ENCODE data around the gene ARHGAP21.
A peak's percentile ranks its signal among the peaks of the same experiment; 100 is the strongest.

DNA sequence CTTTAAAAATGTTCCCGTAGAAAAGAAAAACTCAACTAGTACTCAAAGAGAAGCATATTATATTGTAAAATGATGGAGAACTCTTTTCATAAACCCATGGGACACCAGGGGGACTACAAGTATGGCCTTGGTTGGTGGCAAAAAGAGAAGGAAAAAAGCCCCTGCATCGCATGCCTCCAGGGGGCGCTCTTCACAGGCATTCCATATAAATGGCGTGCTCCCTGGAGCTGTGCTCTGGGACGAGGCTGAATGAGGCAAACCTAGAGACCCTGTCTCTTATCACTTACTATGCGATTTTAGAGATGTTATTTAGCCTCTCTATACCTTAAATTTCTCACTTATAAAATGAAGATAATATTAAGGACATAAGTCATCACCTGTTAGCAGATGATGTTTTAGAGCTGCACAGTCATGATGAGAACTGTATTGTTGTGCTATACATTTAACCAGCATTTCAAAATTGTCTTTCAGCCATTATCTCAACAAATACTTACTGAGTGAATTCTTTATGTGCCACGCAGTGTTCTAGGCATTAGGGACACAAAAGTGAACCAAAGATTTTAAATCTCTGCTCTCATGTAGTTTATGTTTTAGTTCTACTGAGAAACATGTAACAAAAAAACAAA, 105.8 kb downstream of the ARHGAP21 start:
- TF ChIP-seq, protein P1, sequence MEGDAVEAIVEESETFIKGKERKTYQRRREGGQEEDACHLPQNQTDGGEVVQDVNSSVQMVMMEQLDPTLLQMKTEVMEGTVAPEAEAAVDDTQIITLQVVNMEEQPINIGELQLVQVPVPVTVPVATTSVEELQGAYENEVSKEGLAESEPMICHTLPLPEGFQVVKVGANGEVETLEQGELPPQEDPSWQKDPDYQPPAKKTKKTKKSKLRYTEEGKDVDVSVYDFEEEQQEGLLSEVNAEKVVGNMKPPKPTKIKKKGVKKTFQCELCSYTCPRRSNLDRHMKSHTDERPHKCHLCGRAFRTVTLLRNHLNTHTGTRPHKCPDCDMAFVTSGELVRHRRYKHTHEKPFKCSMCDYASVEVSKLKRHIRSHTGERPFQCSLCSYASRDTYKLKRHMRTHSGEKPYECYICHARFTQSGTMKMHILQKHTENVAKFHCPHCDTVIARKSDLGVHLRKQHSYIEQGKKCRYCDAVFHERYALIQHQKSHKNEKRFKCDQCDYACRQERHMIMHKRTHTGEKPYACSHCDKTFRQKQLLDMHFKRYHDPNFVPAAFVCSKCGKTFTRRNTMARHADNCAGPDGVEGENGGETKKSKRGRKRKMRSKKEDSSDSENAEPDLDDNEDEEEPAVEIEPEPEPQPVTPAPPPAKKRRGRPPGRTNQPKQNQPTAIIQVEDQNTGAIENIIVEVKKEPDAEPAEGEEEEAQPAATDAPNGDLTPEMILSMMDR (IDR thresholded peaks at IDR 0.05), result peak; percentile 70
- no peak for TF ChIP-seq EZH2 (IDR thresholded peaks at IDR 0.05; ENCODE audit: borderline replicate concordance, insufficient read depth, low read depth, low read length, poor library complexity, severe bottlenecking)

Data from B cell (primary cell).